ENCODE data around the gene TNFAIP8.

TNFAIP8 gene

DNA sequence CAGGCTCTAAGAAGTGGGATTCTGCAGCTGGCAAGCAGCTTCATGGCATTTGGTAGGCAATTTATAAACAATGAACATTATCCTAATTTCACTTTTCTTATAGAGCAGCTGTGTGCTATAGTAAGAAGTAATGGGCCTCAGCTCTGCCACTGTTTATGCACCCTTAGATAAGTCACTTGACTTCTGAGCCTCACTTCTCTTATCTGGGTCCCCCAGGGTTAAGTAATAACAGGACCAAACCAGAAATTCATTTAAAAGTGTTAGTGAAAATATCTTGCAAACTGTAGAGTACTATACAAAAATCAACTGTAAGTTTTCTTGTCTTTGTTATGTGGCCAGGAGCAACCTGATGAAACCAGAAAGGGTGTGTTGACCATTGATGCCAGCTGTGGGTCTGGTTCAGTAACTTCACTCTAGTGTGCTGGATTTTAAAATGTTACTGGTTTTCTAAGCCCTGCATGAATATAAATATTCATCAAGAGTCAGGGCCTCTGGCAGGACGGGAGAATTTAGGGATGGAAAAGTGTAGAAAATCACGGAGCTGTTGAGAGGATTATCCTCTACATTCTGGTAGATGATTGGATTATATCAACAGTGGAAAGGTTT, 24.2 kb downstream of the TNFAIP8 start:
- WGBS (ENCODE audit: extremely low coverage, insufficient coverage, insufficient read length): no CpG with 5 or more reads among the region's 2 CpGs
- H3K27me3 ChIP-seq (ENCODE audit: insufficient read depth, low read length): no peaks in the 10 kb centered on the region

GRCh38 chr5:119382169-119382568, 26.4 kb downstream of the TNFAIP8 start:
- WGBS (ENCODE audit: extremely low coverage, insufficient coverage, insufficient read length): no CpG with 5 or more reads among the region's 3 CpGs
- no peaks in the 10 kb centered on the region for H3K79me1 ChIP-seq (ENCODE audit: low read length)

More for the DNA sequence above, 24.2 kb downstream of the TNFAIP8 start:
- H3K4me1 ChIP-seq (ENCODE audit: control insufficient read depth in 1 of 2, insufficient read depth in 2 of 2, low read length in 2 of 2): peaks cover 0 to 1% of the 10 kb centered on the region in 2 experiments
- no peak overlapping the region for H3K14ac ChIP-seq (ENCODE audit: low read length)
- H3K9me3 ChIP-seq (ENCODE audit: insufficient read depth, low read depth, low read length): no peaks in the 10 kb centered on the region
- H4K8ac ChIP-seq (ENCODE audit: low read depth, low read length): no peak overlapping the region
- no peak overlapping the region for H3K4me2 ChIP-seq (ENCODE audit: low read length)
- peaks cover 0 to 2% of the 10 kb centered on the region in 2 experiments for H3K36me3 ChIP-seq (ENCODE audit: control insufficient read depth in 1 of 2, insufficient read depth in 2 of 2, low read length in 2 of 2)
- DNase-seq: no peak
- no peak overlapping the region for H3K23ac ChIP-seq (ENCODE audit: low read length)
- H3K4me3 ChIP-seq (ENCODE audit: low read depth, low read length): no peak overlapping the region
- no peak overlapping the region for H2AK5ac ChIP-seq (ENCODE audit: low read length)
- no peak overlapping the region for H3K4ac ChIP-seq (ENCODE audit: low read depth, low read length)
- no peak overlapping the region for H2BK5ac ChIP-seq (ENCODE audit: low read depth, low read length, poor library complexity)
- no peak overlapping the region for H4K12ac ChIP-seq (ENCODE audit: low read depth, low read length)
- H2BK12ac ChIP-seq (ENCODE audit: low read length): no peak overlapping the region
- H3K18ac ChIP-seq (ENCODE audit: low read length): no peak overlapping the region
- no peak overlapping the region for H3K9ac ChIP-seq (ENCODE audit: low read length)
- no peaks in the 10 kb centered on the region for H3K79me1 ChIP-seq (ENCODE audit: low read length)
- H3K27ac ChIP-seq (ENCODE audit: low read depth, low read length): no peak overlapping the region
- H4K91ac ChIP-seq (ENCODE audit: low read depth, low read length): no peak overlapping the region
- no peak overlapping the region for H2AFZ ChIP-seq (ENCODE audit: insufficient read depth, low read length, poor library complexity)
- no peak overlapping the region for H2BK120ac ChIP-seq (ENCODE audit: insufficient read depth, low read length, poor library complexity)
- peaks cover 1% of the 10 kb centered on the region for H3K79me2 ChIP-seq (ENCODE audit: control insufficient read depth, insufficient read depth, low read length, poor library complexity)

DNA sequence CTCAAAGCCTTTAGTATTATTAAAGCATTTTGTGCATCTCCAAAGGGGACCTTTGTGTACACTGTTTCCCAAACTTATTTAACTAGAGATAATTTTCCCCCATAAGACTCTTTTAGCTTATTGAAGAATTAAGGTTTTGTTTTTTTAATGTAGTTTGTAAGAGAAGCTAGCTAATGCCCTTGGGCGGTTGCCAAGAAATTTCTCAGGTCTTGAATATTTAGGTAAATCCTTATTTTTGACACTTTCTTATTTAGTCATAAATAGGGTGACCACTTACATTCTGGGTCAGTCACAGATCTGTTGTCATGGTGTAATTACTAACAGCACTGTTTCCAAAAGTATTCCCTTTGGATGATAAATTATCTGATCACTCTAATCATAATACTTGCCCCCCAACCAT, 27.2 kb downstream of the TNFAIP8 start:
- peaks cover 0 to 2% of the 10 kb centered on the region in 2 experiments for H3K36me3 ChIP-seq (ENCODE audit: control insufficient read depth in 1 of 2, insufficient read depth in 2 of 2, low read length in 2 of 2)
- WGBS (ENCODE audit: extremely low coverage, insufficient coverage, insufficient read length): no CpG with 5 or more reads among the region's 1 CpG
- no peak overlapping the region for H3K23ac ChIP-seq (ENCODE audit: low read length)
- no peak overlapping the region for H3K18ac ChIP-seq (ENCODE audit: low read length)
- no peak overlapping the region for H2AK5ac ChIP-seq (ENCODE audit: low read length)
- no peak overlapping the region for H3K9ac ChIP-seq (ENCODE audit: low read length)
- DNase-seq: no peak
- no peak overlapping the region for H3K27ac ChIP-seq (ENCODE audit: low read depth, low read length)
- H2AFZ ChIP-seq (ENCODE audit: insufficient read depth, low read length, poor library complexity): no peak overlapping the region
- peaks cover 0 to 1% of the 10 kb centered on the region in 2 experiments for H3K4me1 ChIP-seq (ENCODE audit: control insufficient read depth in 1 of 2, insufficient read depth in 2 of 2, low read length in 2 of 2)
- no peaks in the 10 kb centered on the region for H3K9me3 ChIP-seq (ENCODE audit: insufficient read depth, low read depth, low read length)
- no peak overlapping the region for H3K4me3 ChIP-seq (ENCODE audit: low read depth, low read length)
- H2BK5ac ChIP-seq (ENCODE audit: low read depth, low read length, poor library complexity): no peak overlapping the region
- peaks cover 1% of the 10 kb centered on the region for H3K79me2 ChIP-seq (ENCODE audit: control insufficient read depth, insufficient read depth, low read length, poor library complexity)
- no peak overlapping the region for H4K12ac ChIP-seq (ENCODE audit: low read depth, low read length)
- no peak overlapping the region for H4K91ac ChIP-seq (ENCODE audit: low read depth, low read length)
- no peaks in the 10 kb centered on the region for H3K79me1 ChIP-seq (ENCODE audit: low read length)
- H2BK120ac ChIP-seq (ENCODE audit: insufficient read depth, low read length, poor library complexity): no peak overlapping the region
- H3K27me3 ChIP-seq (ENCODE audit: insufficient read depth, low read length): no peaks in the 10 kb centered on the region
- no peak overlapping the region for H3K4me2 ChIP-seq (ENCODE audit: low read length)
- no peak overlapping the region for H3K14ac ChIP-seq (ENCODE audit: low read length)
- no peak overlapping the region for H3K4ac ChIP-seq (ENCODE audit: low read depth, low read length)
- H2BK12ac ChIP-seq (ENCODE audit: low read length): no peak overlapping the region
- no peak overlapping the region for H4K8ac ChIP-seq (ENCODE audit: low read depth, low read length)

More at GRCh38 chr5:119382169-119382568, 26.4 kb downstream of the TNFAIP8 start:
- Histone ChIP-seq H3K4me2 (ENCODE audit: low read length) (no peak overlapping the region), H3K36me3 (ENCODE audit: control insufficient read depth in 1 of 2, insufficient read depth in 2 of 2, low read length in 2 of 2) (peaks cover 0 to 2% of the 10 kb centered on the region in 2 experiments), H2BK5ac (ENCODE audit: low read depth, low read length, poor library complexity) (no peak overlapping the region), H2BK120ac (ENCODE audit: insufficient read depth, low read length, poor library complexity) (no peak overlapping the region), H3K18ac (ENCODE audit: low read length) (no peak overlapping the region), H2BK12ac (ENCODE audit: low read length) (no peak overlapping the region), H3K27ac (ENCODE audit: low read depth, low read length) (no peak overlapping the region), H3K9me3 (ENCODE audit: insufficient read depth, low read depth, low read length) (no peaks in the 10 kb centered on the region), H3K4me3 (ENCODE audit: low read depth, low read length) (no peak overlapping the region), H3K4ac (ENCODE audit: low read depth, low read length) (no peak overlapping the region), H2AFZ (ENCODE audit: insufficient read depth, low read length, poor library complexity) (no peak overlapping the region), H4K91ac (ENCODE audit: low read depth, low read length) (no peak overlapping the region), H3K27me3 (ENCODE audit: insufficient read depth, low read length) (no peaks in the 10 kb centered on the region), H4K8ac (ENCODE audit: low read depth, low read length) (no peak overlapping the region), H3K4me1 (ENCODE audit: control insufficient read depth in 1 of 2, insufficient read depth in 2 of 2, low read length in 2 of 2) (peaks cover 0 to 1% of the 10 kb centered on the region in 2 experiments), H3K23ac (ENCODE audit: low read length) (no peak overlapping the region), H3K9ac (ENCODE audit: low read length) (no peak overlapping the region), H4K12ac (ENCODE audit: low read depth, low read length) (no peak overlapping the region), H3K79me2 (ENCODE audit: control insufficient read depth, insufficient read depth, low read length, poor library complexity) (peaks cover 1% of the 10 kb centered on the region), H2AK5ac (ENCODE audit: low read length) (no peak overlapping the region), H3K14ac (ENCODE audit: low read length) (no peak overlapping the region)
- DNase-seq: peak in 1 of 2 donors; percentile 36

DNA sequence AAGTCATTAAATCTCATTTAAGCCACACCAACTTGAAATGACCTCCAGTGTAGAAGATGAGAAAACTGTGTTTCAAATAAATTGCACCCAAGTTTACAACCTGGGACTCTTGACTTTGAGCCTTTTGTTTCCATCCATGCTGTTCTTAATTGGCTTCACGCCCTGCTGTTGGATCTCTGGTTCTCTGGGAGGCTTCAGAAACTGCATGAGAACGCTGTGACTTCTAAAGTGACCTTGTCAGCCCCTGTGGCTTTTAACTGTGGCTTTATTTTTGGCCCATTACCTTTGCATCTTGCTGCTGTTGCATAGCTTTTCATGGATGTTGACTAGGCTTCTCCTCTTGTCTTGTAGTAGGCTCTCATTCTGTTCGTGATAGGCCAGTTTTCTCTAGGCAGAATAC, 29.3 kb downstream of the TNFAIP8 start:
- DNase-seq: no peak
- no peak overlapping the region for H3K4me3 ChIP-seq (ENCODE audit: low read depth, low read length)
- no peak overlapping the region for H3K27ac ChIP-seq (ENCODE audit: low read depth, low read length)
- H3K4ac ChIP-seq (ENCODE audit: low read depth, low read length): no peak overlapping the region
- no peaks in the 10 kb centered on the region for H3K27me3 ChIP-seq (ENCODE audit: insufficient read depth, low read length)
- H3K9me3 ChIP-seq (ENCODE audit: insufficient read depth, low read depth, low read length): no peaks in the 10 kb centered on the region
- H2AFZ ChIP-seq (ENCODE audit: insufficient read depth, low read length, poor library complexity): no peak overlapping the region
- no peak overlapping the region for H3K14ac ChIP-seq (ENCODE audit: low read length)
- H2BK12ac ChIP-seq (ENCODE audit: low read length): no peak overlapping the region
- no peak overlapping the region for H2AK5ac ChIP-seq (ENCODE audit: low read length)
- H4K8ac ChIP-seq (ENCODE audit: low read depth, low read length): no peak overlapping the region
- H3K79me1 ChIP-seq (ENCODE audit: low read length): no peaks in the 10 kb centered on the region
- no peak overlapping the region for H3K4me2 ChIP-seq (ENCODE audit: low read length)
- H3K36me3 ChIP-seq (ENCODE audit: control insufficient read depth in 1 of 2, insufficient read depth in 2 of 2, low read length in 2 of 2): peaks cover 0 to 2% of the 10 kb centered on the region in 2 experiments
- no peak overlapping the region for H2BK120ac ChIP-seq (ENCODE audit: insufficient read depth, low read length, poor library complexity)
- H3K23ac ChIP-seq (ENCODE audit: low read length): no peak overlapping the region
- no peaks in the 10 kb centered on the region for H3K4me1 ChIP-seq (ENCODE audit: control insufficient read depth in 1 of 2, insufficient read depth in 2 of 2, low read length in 2 of 2)
- no peak overlapping the region for H4K91ac ChIP-seq (ENCODE audit: low read depth, low read length)
- no peak overlapping the region for H3K18ac ChIP-seq (ENCODE audit: low read length)
- no peaks in the 10 kb centered on the region for H3K79me2 ChIP-seq (ENCODE audit: control insufficient read depth, insufficient read depth, low read length, poor library complexity)
- H3K9ac ChIP-seq (ENCODE audit: low read length): no peak overlapping the region
- H2BK5ac ChIP-seq (ENCODE audit: low read depth, low read length, poor library complexity): no peak overlapping the region
- WGBS (ENCODE audit: extremely low coverage, insufficient coverage, insufficient read length): no CpG with 5 or more reads among the region's 3 CpGs
- no peak overlapping the region for H4K12ac ChIP-seq (ENCODE audit: low read depth, low read length)
